ENCODE measurements around the gene CHTOP.
A peak's percentile ranks its signal among the peaks of the same experiment; 100 is the strongest.

The CHTOP gene

DNA sequence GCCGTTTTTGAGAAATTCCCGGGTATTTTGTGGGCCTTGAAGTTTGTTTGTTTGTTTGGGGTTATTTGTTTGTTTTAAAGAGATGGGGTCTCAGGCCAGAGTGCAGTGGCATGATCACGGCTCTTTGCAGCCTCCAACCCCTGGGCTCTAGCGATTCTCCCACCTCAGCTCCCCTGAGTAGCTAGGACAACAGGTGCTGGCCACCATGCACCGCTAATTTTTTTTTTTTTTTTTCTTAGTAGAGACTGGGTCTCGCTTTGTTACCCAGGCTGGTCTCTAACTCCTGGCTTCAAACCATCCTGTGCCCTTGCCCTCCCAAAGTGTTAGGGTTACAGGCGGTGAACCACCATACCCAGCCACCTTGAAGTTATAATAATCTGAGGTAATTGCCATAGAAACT is 2.0 kb downstream of the CHTOP start:
- no peak overlapping the region for H4K12ac ChIP-seq (ENCODE audit: low read depth, low read length)
- H3K79me1 ChIP-seq (ENCODE audit: low read length), result peaks cover 4% of the 10 kb centered on the region
- H4K91ac ChIP-seq (ENCODE audit: low read depth, low read length), result no peak overlapping the region
- H3K9me3 ChIP-seq (ENCODE audit: insufficient read depth, low read depth, low read length), result peaks cover 4% of the 10 kb centered on the region
- H3K23ac ChIP-seq (ENCODE audit: low read length), result no peak overlapping the region
- peaks cover 3 to 5% of the 10 kb centered on the region in 2 experiments for H3K4me1 ChIP-seq (ENCODE audit: control insufficient read depth in 1 of 2, insufficient read depth in 2 of 2, low read length in 2 of 2)
- H2BK12ac ChIP-seq (ENCODE audit: low read length), result no peak overlapping the region
- H3K27ac ChIP-seq (ENCODE audit: low read depth, low read length), result no peak overlapping the region
- no peak overlapping the region for H2AK5ac ChIP-seq (ENCODE audit: low read length)
- no peak for DNase-seq
- H3K79me2 ChIP-seq (ENCODE audit: control insufficient read depth, insufficient read depth, low read length, poor library complexity), result peaks cover 12% of the 10 kb centered on the region
- WGBS (ENCODE audit: extremely low coverage, insufficient coverage, insufficient read length), result no CpG with 5 or more reads among the region's 7 CpGs
- no peak overlapping the region for H3K4me3 ChIP-seq (ENCODE audit: low read depth, low read length)
- H3K18ac ChIP-seq (ENCODE audit: low read length), result no peak overlapping the region
- H3K27me3 ChIP-seq (ENCODE audit: insufficient read depth, low read length), result no peaks in the 10 kb centered on the region
- H3K14ac ChIP-seq (ENCODE audit: low read length), result no peak overlapping the region
- no peak overlapping the region for H4K8ac ChIP-seq (ENCODE audit: low read depth, low read length)
- peak overlapping the region; percentile 81 for H3K4ac ChIP-seq (ENCODE audit: low read depth, low read length)
- H2AFZ ChIP-seq (ENCODE audit: insufficient read depth, low read length, poor library complexity), result no peak overlapping the region
- H3K36me3 ChIP-seq (ENCODE audit: control insufficient read depth in 1 of 2, insufficient read depth in 2 of 2, low read length in 2 of 2), result peaks cover 37 to 42% of the 10 kb centered on the region in 2 experiments
- H3K9ac ChIP-seq (ENCODE audit: low read length), result no peak overlapping the region
- H2BK5ac ChIP-seq (ENCODE audit: low read depth, low read length, poor library complexity), result no peak overlapping the region
- H3K4me2 ChIP-seq (ENCODE audit: low read length), result no peak overlapping the region
- H2BK120ac ChIP-seq (ENCODE audit: insufficient read depth, low read length, poor library complexity), result no peak overlapping the region

DNA sequence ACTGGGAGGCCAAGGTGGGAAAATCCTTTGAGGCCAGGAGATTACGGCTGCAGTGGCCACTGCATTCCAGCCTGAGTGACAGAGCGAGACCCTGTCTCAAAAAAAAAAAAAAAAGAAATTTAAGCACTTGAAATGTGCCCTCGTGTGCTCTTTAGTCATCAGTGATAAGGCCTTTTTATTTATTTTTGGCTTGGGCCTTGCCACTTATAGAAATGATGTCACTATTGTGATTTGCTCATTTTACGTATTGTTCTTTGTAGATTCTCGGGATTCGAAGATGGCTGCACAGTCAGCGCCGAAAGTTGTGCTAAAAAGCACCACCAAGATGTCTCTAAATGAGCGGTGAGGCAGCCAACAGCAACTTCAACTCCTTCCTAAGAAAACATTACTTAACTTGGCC is 2.4 kb downstream of the CHTOP start:
- Histone ChIP-seq H2BK12ac (ENCODE audit: low read length) (no peak overlapping the region), H3K14ac (ENCODE audit: low read length) (no peak overlapping the region), H3K9ac (ENCODE audit: low read length) (no peak overlapping the region), H3K79me1 (ENCODE audit: low read length) (peaks cover 4% of the 10 kb centered on the region), H2BK120ac (ENCODE audit: insufficient read depth, low read length, poor library complexity) (no peak overlapping the region), H3K4me2 (ENCODE audit: low read length) (no peak overlapping the region), H3K23ac (ENCODE audit: low read length) (no peak overlapping the region), H3K36me3 (ENCODE audit: control insufficient read depth in 1 of 2, insufficient read depth in 2 of 2, low read length in 2 of 2) (peaks cover 37 to 45% of the 10 kb centered on the region in 2 experiments), H3K9me3 (ENCODE audit: insufficient read depth, low read depth, low read length) (peaks cover 4% of the 10 kb centered on the region), H3K4me3 (ENCODE audit: low read depth, low read length) (no peak overlapping the region), H4K12ac (ENCODE audit: low read depth, low read length) (no peak overlapping the region), H3K18ac (ENCODE audit: low read length) (no peak overlapping the region), H3K4ac (ENCODE audit: low read depth, low read length) (peak overlapping the region; percentile 81), H3K79me2 (ENCODE audit: control insufficient read depth, insufficient read depth, low read length, poor library complexity) (peaks cover 12% of the 10 kb centered on the region), H3K27ac (ENCODE audit: low read depth, low read length) (no peak overlapping the region), H3K4me1 (ENCODE audit: control insufficient read depth in 1 of 2, insufficient read depth in 2 of 2, low read length in 2 of 2) (peaks cover 3 to 5% of the 10 kb centered on the region in 2 experiments), H2AFZ (ENCODE audit: insufficient read depth, low read length, poor library complexity) (no peak overlapping the region), H4K8ac (ENCODE audit: low read depth, low read length) (no peak overlapping the region), H2AK5ac (ENCODE audit: low read length) (no peak overlapping the region), H2BK5ac (ENCODE audit: low read depth, low read length, poor library complexity) (no peak overlapping the region), H4K91ac (ENCODE audit: low read depth, low read length) (no peak overlapping the region), H3K27me3 (ENCODE audit: insufficient read depth, low read length) (no peaks in the 10 kb centered on the region)
- DNase-seq, result no peak
- WGBS (ENCODE audit: extremely low coverage, insufficient coverage, insufficient read length), result no CpG with 5 or more reads among the region's 9 CpGs

DNA sequence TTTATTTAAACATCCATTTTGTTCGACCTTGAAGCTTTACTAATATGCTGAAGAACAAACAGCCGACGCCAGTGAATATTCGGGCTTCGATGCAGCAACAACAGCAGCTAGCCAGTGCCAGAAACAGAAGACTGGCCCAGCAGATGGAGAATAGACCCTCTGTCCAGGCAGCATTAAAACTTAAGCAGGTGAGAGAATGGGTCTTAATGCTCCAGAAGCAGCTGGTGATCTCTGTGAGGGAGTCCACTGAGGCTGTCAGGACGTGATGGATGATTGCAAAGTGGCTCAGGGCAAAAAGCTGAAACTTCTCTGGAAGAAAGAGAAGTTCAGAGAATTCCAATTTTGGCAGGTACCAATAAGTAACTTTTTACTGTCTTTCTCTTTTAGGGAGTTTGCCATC is 4.4 kb downstream of the CHTOP start:
- no peak overlapping the region for H2BK12ac ChIP-seq (ENCODE audit: low read length)
- H3K18ac ChIP-seq (ENCODE audit: low read length), result no peak overlapping the region
- no peak overlapping the region for H3K9ac ChIP-seq (ENCODE audit: low read length)
- no peak overlapping the region for H3K4ac ChIP-seq (ENCODE audit: low read depth, low read length)
- H2AFZ ChIP-seq (ENCODE audit: insufficient read depth, low read length, poor library complexity), result no peak overlapping the region
- H3K4me3 ChIP-seq (ENCODE audit: low read depth, low read length), result no peak overlapping the region
- H3K4me1 ChIP-seq (ENCODE audit: control insufficient read depth in 1 of 2, insufficient read depth in 2 of 2, low read length in 2 of 2), result peaks cover 3 to 5% of the 10 kb centered on the region in 2 experiments
- no peak overlapping the region for H3K4me2 ChIP-seq (ENCODE audit: low read length)
- no peak for DNase-seq
- no peak overlapping the region for H2AK5ac ChIP-seq (ENCODE audit: low read length)
- H3K9me3 ChIP-seq (ENCODE audit: insufficient read depth, low read depth, low read length), result peaks cover 4% of the 10 kb centered on the region
- no CpG with 5 or more reads among the region's 6 CpGs for WGBS (ENCODE audit: extremely low coverage, insufficient coverage, insufficient read length)
- H4K91ac ChIP-seq (ENCODE audit: low read depth, low read length), result no peak overlapping the region
- H3K36me3 ChIP-seq (ENCODE audit: control insufficient read depth in 1 of 2, insufficient read depth in 2 of 2, low read length in 2 of 2), result peaks cover 44 to 57% of the 10 kb centered on the region in 2 experiments
- H3K79me1 ChIP-seq (ENCODE audit: low read length), result peaks cover 4% of the 10 kb centered on the region
- no peak overlapping the region for H3K27ac ChIP-seq (ENCODE audit: low read depth, low read length)
- peaks cover 12% of the 10 kb centered on the region for H3K79me2 ChIP-seq (ENCODE audit: control insufficient read depth, insufficient read depth, low read length, poor library complexity)
- no peak overlapping the region for H3K14ac ChIP-seq (ENCODE audit: low read length)
- H3K27me3 ChIP-seq (ENCODE audit: insufficient read depth, low read length), result no peaks in the 10 kb centered on the region
- H3K23ac ChIP-seq (ENCODE audit: low read length), result no peak overlapping the region
- no peak overlapping the region for H4K12ac ChIP-seq (ENCODE audit: low read depth, low read length)
- H2BK120ac ChIP-seq (ENCODE audit: insufficient read depth, low read length, poor library complexity), result no peak overlapping the region
- H4K8ac ChIP-seq (ENCODE audit: low read depth, low read length), result no peak overlapping the region
- no peak overlapping the region for H2BK5ac ChIP-seq (ENCODE audit: low read depth, low read length, poor library complexity)

DNA sequence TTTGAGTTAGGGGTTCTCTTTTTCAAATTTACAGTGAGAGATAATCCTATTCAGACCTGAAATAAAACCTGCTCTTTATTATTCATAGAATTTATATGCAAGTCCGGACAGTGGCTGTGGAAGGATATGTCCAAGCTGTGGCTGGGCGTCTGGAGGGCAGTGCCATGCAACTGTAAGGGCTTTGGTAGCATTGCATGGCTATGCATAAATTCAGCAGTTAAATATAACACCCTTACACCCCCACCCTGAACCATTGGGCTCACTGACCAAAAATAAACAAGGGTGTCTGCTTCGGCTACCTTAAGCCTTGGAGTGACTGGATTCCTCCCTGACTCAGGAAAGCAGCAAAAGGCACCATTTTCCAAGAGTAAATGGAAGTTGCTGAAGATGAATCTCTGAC is 5.4 kb downstream of the CHTOP start:
- no peak overlapping the region for H4K91ac ChIP-seq (ENCODE audit: low read depth, low read length)
- no peak overlapping the region for H3K23ac ChIP-seq (ENCODE audit: low read length)
- DNase-seq, result no peak
- H3K27ac ChIP-seq (ENCODE audit: low read depth, low read length), result no peak overlapping the region
- H3K27me3 ChIP-seq (ENCODE audit: insufficient read depth, low read length), result no peaks in the 10 kb centered on the region
- H2BK5ac ChIP-seq (ENCODE audit: low read depth, low read length, poor library complexity), result no peak overlapping the region
- H3K36me3 ChIP-seq (ENCODE audit: control insufficient read depth in 1 of 2, insufficient read depth in 2 of 2, low read length in 2 of 2), result peaks cover 44 to 61% of the 10 kb centered on the region in 2 experiments
- no peak overlapping the region for H3K18ac ChIP-seq (ENCODE audit: low read length)
- H3K4me3 ChIP-seq (ENCODE audit: low read depth, low read length), result no peak overlapping the region
- no peak overlapping the region for H3K14ac ChIP-seq (ENCODE audit: low read length)
- H3K4ac ChIP-seq (ENCODE audit: low read depth, low read length), result no peak overlapping the region
- H4K8ac ChIP-seq (ENCODE audit: low read depth, low read length), result no peak overlapping the region
- H3K79me1 ChIP-seq (ENCODE audit: low read length), result no peaks in the 10 kb centered on the region
- no CpG with 5 or more reads among the region's 3 CpGs for WGBS (ENCODE audit: extremely low coverage, insufficient coverage, insufficient read length)
- no peaks in the 10 kb centered on the region for H3K9me3 ChIP-seq (ENCODE audit: insufficient read depth, low read depth, low read length)
- no peak overlapping the region for H2BK120ac ChIP-seq (ENCODE audit: insufficient read depth, low read length, poor library complexity)
- H2AFZ ChIP-seq (ENCODE audit: insufficient read depth, low read length, poor library complexity), result no peak overlapping the region
- peaks cover 9% of the 10 kb centered on the region for H3K79me2 ChIP-seq (ENCODE audit: control insufficient read depth, insufficient read depth, low read length, poor library complexity)
- no peak overlapping the region for H2BK12ac ChIP-seq (ENCODE audit: low read length)
- peaks cover 3 to 5% of the 10 kb centered on the region in 2 experiments for H3K4me1 ChIP-seq (ENCODE audit: control insufficient read depth in 1 of 2, insufficient read depth in 2 of 2, low read length in 2 of 2)
- H4K12ac ChIP-seq (ENCODE audit: low read depth, low read length), result no peak overlapping the region
- H3K4me2 ChIP-seq (ENCODE audit: low read length), result no peak overlapping the region
- no peak overlapping the region for H3K9ac ChIP-seq (ENCODE audit: low read length)
- H2AK5ac ChIP-seq (ENCODE audit: low read length), result no peak overlapping the region

Measured in trophoblast cell (in vitro differentiated cells and primary cell).